ENCODE data around the gene CRACR2A. TPM values are rescaled to one million over a fixed set of nuclear protein-coding genes. Genes with fewer than 3 reads are reported as not detected.

Gene CRACR2A
- total RNA-seq, 4 donors from 2014 or later = 0.91 to 2.3 (median 1.9) TPM

GRCh38 chr12:3594966-3595365 is 157.9 kb downstream of the CRACR2A start:
- Histone ChIP-seq H3K27ac (no peak overlapping the region), H3K9me3 (no peaks in the 10 kb centered on the region), H3K4me1 (no peaks in the 10 kb centered on the region), H3K27me3 (peaks cover 0 to 40% (median 0%) of the 10 kb centered on the region in 4 donors), H3K4me3 (no peak overlapping the region), H3K36me3 (no peaks in the 10 kb centered on the region)
- intact Hi-C loops (cut with DNase I) = no loop called here
- DNase-seq = no peak
- 100% methylated on average over 1 of the region's 2 CpGs; no CpG with 5 or more reads in 1 of the 2 donors for WGBS, 2 donors
- no peak for TF ChIP-seq POLR2A (IDR thresholded peaks at IDR 0.05)
- TF ChIP-seq, protein P1, sequence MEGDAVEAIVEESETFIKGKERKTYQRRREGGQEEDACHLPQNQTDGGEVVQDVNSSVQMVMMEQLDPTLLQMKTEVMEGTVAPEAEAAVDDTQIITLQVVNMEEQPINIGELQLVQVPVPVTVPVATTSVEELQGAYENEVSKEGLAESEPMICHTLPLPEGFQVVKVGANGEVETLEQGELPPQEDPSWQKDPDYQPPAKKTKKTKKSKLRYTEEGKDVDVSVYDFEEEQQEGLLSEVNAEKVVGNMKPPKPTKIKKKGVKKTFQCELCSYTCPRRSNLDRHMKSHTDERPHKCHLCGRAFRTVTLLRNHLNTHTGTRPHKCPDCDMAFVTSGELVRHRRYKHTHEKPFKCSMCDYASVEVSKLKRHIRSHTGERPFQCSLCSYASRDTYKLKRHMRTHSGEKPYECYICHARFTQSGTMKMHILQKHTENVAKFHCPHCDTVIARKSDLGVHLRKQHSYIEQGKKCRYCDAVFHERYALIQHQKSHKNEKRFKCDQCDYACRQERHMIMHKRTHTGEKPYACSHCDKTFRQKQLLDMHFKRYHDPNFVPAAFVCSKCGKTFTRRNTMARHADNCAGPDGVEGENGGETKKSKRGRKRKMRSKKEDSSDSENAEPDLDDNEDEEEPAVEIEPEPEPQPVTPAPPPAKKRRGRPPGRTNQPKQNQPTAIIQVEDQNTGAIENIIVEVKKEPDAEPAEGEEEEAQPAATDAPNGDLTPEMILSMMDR (IDR thresholded peaks at IDR 0.05) = no peak

- H3K4me1 ChIP-seq = no peaks in the 10 kb centered on the region
- 91 to 95% methylated on average over 3 to 5 of the region's 9 CpGs for WGBS, 2 donors
Measured at GRCh38 chr12:3593906-3594483, 158.9 kb downstream of the CRACR2A start.

GRCh38 chr12:3592856-3593625 is 159.9 kb downstream of the CRACR2A start:
- TF ChIP-seq POLR2A (IDR thresholded peaks at IDR 0.05) = no peak
- TF ChIP-seq, protein P1 (IDR thresholded peaks at IDR 0.05) = no peak
- 88 to 95% methylated on average over 22 to 29 of the region's 30 CpGs for WGBS, 2 donors
- Histone ChIP-seq H3K27ac (no peak overlapping the region), H3K4me3 (no peak overlapping the region), H3K9me3 (no peaks in the 10 kb centered on the region), H3K27me3 (peaks cover 0 to 50% (median 0%) of the 10 kb centered on the region in 4 donors), H3K4me1 (no peaks in the 10 kb centered on the region), H3K36me3 (no peaks in the 10 kb centered on the region)
- DNase-seq = no peak
- intact Hi-C loops (cut with DNase I) = no loop called here

More at GRCh38 chr12:3593906-3594483, 158.9 kb downstream of the CRACR2A start:
- no peaks in the 10 kb centered on the region for H3K9me3 ChIP-seq
- no peak for DNase-seq
- no peak overlapping the region for H3K27ac ChIP-seq
- H3K27me3 ChIP-seq = peaks cover 0 to 42% (median 0%) of the 10 kb centered on the region in 4 donors
- no peaks in the 10 kb centered on the region for H3K36me3 ChIP-seq
- TF ChIP-seq POLR2A (IDR thresholded peaks at IDR 0.05) = no peak
- TF ChIP-seq, protein P1 (IDR thresholded peaks at IDR 0.05) = no peak
- no peak overlapping the region for H3K4me3 ChIP-seq
- intact Hi-C loops (cut with DNase I) = no loop called here

GRCh38 chr12:3589745-3590144 is 163.2 kb downstream of the CRACR2A start:
- intact Hi-C loops (cut with DNase I) = no loop called here

More at GRCh38 chr12:3589745-3590144, 163.2 kb downstream of the CRACR2A start:
- Histone ChIP-seq H3K36me3 (no peaks in the 10 kb centered on the region), H3K27ac (no peak overlapping the region), H3K4me3 (no peak overlapping the region), H3K9me3 (no peaks in the 10 kb centered on the region), H3K27me3 (peaks cover 0 to 55% (median 0%) of the 10 kb centered on the region in 4 donors), H3K4me1 (no peaks in the 10 kb centered on the region)
- no peak for DNase-seq
- TF ChIP-seq, protein P1 (IDR thresholded peaks at IDR 0.05) = no peak
- TF ChIP-seq POLR2A (IDR thresholded peaks at IDR 0.05) = no peak
- 66 to 77% methylated on average over 3 of the region's 3 CpGs for WGBS, 2 donors
